Activated CD8-positive, alpha-beta memory T cell treated with anti-CD3 and anti-CD28 coated beads, Interleukin-2, amount 50 U/mL, for 4 hours (primary cell): ENCODE data around the gene DOK6.
A peak's percentile ranks its signal among the peaks of the same experiment; 100 is the strongest.

Experiments used
- DNase-seq: peaks from one replicate; pipeline ENCODE4 v3.0.0-alpha.2; 2020

DOK6 gene

DNA sequence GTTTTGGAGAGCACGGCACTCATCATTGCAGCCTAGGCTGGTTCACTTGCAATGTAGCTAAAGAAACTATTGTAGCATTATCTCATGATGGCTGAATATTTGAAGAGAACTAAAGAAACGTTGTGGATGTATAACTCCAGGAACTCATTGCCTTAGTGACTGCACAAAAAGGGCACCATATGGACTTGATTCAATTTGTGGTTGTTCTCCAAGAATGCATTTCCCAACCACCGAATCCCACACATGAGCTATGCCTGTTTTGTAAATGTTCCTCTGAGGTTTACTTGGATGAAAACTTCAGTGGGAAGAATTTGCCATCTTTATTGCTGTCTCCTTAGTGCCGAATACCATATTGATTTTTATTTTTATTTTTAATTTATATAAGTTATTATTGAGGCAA is 43.5 kb downstream of the DOK6 start:
- DNase-seq = no peak

DNA sequence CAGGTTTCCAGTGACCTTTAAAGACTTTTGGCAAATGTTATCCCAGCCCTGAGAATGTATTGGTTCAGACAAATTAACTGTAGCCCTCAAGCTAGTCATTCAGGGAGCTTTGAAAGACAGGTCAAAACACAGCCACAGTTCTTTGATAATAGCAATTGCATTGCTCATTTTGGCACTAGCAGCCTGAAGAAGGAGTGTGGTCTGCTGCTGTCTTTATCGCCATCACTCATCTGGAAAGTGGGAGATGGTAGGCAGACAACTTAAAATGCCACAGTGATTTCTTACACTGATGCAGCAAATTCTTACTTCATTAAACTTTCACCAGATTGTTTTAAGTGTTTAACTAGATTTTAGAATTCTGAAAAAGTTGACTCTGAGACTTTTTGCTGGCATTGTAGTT is 47.2 kb downstream of the DOK6 start:
- DNase-seq = no peak

DNA sequence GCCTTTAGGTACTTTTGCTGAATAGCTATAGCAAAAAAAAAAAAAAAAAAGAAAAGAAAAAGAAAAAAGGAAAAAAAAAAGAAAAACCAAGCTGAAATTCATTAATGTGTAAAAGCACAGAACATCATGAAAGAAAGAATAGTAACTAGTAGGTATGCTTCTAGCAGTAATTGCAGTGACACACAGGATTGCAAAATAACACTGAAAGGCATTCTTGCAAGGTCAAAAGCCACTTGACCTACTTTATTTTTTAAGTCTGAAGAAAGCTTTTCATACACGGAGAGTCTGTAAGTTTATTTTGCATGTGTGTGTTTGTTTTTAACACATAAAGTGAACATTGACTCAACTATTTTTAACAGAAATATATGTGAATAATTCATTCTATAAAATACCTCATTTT is 54.4 kb downstream of the DOK6 start:
- DNase-seq = no peak

DNA sequence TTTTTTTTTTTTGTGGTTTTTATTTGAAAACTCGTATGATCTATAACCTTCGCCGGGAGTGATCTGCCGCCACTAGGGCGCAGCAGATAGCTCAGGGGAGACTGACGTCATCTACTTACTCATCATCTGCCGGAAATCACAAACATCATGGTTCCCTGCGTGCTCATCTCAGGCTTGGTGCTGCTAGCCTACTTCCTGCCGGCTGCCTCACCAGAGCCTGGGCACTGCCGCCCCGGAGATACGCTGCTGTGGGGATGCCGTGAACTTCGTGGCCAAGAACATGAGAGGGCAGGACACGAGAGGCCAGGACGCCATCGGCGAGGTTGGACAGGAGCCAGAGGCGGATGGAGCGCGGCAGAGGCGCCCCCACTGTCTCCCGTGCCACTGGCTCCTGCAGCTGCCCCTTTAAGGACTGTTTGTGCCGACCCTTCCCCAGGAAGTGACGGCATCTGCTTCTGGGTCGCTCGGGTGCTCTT is 68.8 kb downstream of the DOK6 start:
- DNase-seq = peak; percentile 27

DNA sequence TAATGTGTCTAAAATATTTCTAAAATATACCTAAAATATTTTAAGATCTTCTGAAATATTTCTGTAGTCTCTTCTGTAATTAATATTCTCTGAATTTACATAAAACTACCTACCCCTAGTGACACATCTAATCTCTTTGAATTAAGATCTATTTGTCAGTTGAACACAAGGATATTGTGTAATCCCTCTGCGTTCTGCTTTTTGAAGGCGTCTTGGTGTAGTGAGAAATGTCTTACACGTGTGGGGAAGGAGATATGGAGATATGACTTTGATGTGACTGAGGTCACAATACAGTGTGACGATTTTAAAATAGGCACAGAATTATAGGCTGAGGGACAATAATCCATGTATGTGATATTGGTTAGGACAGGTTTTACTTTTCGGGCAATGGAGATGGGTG is 79.8 kb downstream of the DOK6 start:
- DNase-seq = no peak

DNA sequence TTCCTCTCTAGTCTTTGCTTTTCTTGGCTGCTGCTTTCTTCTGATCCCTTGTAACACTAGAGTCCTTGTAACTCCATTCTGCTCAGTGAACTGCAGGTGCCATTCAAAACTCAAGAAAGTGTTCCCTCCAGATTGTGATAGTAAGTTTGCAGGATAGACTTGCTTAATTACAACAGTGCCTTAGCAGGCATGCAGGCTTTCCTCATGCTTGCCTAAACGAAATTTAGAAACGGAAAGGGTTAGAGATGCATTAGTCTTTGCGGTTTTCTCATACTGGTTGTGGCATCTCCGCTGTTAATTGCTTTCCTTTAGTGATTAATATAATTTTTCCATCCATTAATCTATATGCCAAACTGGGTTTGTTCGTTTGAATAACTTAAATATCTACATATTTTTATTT is 82.9 kb downstream of the DOK6 start:
- DNase-seq = no peak

DNA sequence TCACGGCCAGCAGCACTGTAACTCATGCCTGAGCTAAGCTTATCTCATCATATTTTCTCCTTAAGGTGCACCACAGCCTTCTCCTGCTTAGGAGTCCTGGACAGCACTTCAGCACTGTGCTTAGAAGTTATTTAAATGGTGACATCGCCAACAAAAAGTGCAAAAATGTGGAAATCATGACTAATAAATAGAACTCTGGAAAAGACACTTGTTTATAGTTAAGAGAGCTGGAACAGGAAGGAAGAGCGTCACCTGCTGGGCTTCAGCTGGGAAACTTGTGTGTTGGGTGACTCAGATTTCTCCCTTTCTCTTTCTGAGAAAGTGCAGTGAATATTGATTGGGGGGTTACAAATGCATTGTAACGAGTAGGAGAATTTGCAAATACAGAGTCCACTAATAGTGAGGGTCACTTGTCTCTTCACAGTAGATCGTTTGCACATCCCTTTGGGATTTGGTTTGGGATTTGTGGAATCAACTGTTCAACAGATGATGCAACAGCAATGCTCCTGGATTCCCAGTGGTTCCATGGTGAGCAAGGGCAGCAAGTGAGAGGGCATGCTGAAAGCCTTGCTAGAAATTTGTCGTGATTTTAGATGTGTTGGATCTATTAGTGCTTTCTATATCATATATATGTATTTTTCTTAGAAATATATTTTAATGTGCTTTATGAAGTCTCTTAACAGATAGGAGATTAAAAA is 84.2 kb downstream of the DOK6 start:
- DNase-seq = no peak

DNA sequence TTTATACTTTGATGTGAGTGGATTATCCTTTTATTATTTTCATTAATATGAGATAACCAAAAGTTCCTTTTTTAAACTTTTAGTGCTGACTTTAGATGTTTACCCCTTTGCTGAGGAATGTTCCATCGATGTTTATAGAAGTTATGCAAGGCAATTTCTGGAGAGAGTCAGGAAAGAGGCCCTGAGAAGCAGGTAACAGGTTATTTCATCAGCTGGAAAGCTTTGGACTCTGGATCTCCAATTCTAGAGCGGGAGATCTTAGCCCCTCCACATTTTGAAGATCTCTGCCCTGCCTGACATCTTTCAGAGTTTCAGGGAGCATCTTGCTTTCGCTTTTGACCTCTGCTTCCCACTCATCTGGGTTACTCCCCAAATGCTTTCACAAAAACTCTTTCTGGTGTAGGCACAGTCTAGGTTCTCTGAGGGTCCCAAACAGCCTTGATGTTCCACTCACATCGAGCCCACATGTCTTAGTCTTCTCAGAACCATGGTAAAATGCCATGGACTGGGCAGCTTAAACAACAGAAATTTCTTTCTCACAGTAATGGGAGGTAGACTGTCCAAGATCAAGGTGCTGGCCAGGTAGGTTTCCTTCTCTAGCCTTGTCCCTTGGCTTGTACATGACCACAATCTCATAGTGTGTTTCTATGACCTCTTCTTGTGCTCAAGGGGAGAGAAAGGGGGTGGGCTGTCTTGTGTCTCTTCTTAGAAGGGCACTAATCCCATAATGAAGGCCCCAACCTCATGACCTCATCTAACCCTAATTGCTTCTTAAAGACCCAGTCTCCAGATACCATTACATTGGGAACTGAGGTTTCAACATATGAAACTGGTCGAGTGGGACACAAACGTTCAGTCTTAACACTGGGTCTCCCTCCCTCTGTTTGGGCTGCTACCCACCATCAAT is 87.1 kb downstream of the DOK6 start:
- DNase-seq = no peak

DNA sequence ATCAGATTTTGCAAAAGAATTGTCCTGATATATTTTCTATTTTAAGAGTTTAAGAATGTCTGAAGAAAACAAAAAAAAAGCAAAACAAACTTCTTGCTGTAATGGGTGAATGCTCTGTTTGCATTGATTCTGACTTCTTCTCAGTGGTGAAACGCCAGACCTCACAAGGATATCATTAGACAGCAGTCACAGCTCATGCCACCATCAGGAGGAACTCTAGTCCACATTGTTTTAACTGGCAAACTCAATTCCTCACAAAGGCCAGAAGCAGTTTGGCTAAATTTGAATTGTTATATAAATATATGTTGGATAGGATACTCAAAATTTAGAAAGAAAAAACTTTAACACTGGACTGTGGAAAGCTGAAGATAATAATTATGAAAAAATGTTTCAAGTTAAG is 89.4 kb downstream of the DOK6 start:
- no peak for DNase-seq

DNA sequence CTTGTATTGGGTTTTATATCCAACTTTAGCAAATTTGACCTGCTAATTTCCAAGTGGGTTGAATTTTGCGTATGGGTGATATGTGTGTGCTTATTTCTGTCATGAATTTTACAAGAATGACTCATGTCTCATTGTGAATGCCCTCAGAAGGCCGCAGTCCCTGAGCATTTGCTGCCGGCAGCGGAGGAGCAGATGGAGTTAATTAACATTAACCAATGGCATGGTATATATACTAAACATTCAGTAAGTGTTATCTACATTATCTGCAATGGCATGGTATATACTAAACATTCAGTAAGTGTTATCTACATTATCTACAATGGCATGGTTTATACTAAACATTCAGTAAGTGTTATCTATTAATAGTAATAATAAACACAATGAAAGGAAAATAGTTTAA is 90.1 kb downstream of the DOK6 start:
- DNase-seq = no peak

DNA sequence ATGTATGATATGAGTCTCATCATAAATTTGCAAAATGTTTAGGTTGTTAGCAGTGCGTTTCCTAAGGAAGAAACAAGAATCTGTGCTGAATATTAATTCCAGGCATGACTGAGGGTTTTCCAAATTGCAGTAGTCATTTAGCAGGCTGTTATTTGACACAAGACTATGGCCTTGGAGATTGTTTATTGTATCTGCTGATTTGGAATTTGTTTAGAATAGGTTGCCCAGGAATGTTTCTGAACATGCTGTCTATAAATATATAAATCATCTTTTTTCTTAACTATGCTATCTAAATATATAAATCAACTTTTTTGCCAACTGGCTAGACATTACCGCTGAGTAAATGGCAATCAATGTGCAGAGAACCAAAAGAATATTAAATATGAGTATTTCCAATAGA is 90.9 kb downstream of the DOK6 start:
- no peak for DNase-seq

DNA sequence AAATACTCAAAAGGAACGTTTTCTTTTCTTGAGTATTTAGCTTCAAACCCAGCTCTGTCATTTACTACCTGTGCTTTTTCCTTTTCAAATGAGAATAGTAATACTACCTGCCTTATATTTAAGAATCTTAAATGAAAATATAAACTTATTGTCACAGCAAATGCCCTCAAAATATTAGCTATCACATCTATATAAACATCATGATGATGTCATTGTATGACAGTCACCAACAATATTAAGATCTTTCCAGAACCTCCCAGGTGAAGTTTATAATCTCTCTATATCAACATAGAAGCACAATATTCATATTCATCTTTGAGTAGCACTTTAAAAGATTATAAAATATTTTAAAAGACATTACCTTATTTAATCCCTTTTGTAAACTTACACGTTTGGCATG is 92.2 kb downstream of the DOK6 start:
- DNase-seq = no peak

DNA sequence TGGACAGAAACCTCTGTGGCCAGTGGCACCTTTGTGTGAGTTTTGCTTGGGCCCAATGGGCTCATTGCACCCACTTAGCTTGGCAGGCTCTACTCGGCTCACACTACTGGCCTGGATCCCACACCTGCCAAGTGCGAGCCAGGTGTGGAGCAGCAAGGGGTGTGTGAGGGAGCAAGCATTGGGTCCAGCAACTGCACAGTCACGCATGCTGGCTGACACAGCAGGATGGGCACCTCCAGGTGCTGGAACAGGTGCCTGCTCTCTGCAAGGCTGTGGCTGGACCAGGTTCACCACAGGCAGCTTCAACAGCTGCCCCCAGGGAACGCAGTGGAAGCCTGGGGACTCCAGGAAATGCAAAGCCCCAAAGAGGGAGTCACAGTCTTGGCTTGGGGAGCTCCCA is 94.2 kb downstream of the DOK6 start:
- no peak for DNase-seq

DNA sequence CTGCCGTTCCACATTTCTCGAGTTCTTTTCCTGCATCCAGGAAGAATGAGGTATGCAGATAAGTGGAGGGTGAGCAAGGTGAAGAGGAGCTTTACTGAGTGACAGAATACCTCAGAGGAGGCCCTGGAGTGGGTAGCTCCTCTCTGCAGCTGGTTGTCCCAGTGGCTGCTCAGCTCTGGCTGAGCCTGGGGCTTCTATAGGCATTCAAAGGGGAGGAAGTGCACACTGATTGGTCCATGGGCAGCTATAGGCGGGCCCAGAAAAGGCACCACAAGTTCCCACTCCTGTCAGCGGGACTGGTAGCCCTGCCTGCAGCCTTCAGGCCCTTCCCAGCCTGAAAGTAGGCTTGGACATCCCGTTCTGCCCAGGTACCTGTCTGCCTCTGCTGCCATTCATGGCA is 94.7 kb downstream of the DOK6 start:
- no peak for DNase-seq

DNA sequence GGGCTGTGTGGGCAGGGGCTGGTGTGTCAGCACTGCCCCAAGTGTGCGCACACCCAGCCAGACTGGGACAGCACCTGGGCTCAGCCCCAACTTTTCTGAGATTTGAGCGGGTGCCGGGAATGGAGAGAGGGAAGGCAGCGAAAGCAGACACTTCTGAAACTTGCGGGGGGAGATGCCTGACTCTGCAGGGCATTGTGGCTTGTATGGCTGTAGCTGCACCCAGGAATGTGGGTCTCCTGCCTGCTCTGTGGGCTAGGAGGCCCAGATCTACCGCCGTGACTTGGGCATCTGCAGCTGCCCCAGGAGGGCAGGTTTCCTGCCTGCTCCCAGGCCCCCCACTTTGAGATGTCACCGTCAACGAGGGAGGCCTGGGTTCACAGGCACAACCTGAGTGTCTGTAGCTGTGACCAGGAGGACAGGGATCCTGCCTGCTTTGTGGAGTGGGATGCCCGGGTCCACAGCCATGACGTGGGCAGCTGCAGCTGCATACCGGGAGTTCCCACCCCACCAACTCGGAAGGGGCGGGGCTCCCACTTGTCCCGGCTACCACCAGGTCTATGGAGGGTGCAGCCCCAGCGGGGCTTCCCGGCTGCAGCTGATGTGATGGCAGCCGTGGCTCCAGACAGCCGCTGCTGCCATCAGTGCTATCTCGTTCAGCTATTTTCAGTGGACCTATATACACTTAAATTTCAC is 95.3 kb downstream of the DOK6 start:
- DNase-seq = no peak

DNA sequence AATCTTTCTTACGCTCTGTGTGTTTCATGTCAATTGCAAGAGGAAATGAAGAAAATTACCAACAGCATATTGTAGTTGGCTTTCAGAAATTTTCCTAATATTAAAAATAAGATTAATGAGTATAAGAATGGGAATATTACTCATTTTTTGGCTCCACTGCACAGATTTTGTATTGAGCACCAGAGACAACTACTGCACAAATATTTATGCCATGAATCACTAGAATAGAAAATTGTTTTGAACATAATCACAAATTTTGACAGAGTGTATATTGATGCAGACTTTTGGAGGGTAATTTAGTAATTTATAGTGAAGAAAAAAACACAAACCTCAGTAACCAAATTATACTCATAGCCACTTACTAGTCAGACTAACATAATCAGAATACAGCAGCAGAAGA is 118.3 kb downstream of the DOK6 start:
- DNase-seq = no peak

DNA sequence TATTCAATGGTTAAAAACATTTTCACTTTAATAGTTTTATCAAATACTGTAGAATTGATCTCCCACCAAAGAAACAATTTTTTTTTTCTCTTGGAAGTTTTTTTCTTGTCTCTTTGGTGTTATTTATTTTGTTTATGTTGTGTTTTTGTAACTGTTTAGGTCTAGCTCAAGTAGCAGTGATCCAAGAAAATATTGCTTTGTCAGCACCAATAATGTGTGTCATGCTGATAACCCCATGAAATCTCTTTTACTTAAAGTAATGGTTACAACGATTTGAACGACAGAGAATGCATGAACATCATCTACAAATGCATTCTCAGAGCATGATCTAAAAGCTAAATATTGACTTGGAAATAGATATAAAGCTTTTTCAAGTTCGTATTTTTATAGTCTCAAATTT is 122.9 kb downstream of the DOK6 start:
- no peak for DNase-seq

DNA sequence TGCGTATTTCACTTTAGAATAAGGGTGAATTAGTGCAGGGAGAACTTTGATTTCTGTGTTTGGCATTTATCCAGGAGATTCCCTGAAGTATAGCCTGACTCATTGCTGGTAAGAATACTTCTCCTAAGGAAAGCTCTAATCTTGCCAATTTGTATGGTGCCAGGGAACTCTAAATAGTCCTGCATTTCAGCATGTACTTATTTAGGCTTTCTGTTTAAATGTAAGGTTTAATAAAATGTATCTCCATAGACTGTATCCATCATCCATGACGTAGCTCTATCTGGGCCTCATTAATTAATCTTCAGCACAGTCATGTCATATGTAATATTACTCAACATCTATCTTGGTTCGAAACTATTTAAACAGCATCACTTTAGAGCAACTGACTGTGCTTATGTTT is 127.7 kb downstream of the DOK6 start:
- DNase-seq = no peak

DNA sequence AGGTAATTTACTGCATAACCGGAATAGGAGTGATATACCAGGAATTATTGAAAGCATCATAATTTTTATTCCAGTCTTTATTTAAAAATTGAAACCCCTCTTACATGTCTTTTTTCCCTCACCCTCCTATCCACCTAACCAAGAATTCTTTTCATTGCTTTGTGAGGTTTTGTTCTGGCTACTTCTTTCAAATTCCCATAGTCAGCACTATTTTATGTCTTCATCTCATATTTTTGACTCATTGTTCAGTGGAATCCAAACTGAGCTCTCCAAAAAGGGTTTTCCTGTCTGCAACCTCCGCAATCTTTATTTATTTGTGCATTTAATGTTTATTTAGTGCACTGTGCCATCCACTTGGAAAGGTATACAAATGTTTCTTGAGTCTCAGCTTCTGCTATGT is 128.5 kb downstream of the DOK6 start:
- no peak for DNase-seq

DNA sequence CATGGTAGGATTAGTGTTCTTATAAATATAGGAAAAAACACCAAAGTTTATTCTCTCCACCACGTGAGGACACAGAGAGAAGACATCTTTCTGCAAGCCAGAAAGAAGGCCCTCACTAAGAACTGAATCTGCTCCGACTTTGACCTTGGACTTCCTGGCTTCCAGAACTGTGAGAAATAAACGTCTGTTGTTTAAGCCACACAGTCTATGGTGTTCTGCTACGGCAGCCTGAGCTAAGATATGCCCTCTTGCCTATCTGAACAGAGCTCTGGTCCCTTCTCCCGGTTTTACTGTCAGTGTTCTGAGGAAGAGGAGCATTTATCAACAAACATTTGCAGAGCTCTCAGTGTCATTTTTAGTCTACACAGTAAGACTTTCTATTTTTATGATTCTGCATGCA is 131.3 kb downstream of the DOK6 start:
- no peak for DNase-seq

DNA sequence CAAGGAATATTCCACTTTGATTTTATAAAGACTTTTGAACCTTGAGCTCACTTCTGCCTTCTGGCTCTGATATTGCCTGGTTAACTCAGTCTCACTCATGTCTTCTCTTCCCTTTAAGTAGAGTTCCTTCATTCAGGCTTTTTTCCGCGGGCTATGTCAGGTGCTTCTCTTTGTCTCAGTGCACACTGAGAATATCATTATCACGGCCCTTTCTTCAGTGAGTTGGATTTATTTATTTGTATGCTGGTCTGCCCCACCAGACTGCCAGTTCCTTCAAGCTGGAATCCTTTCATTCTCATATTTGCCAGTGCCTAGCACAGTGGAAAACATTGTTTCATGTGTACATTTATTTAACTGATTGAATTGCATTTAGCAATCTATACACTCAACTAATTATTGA is 136.5 kb downstream of the DOK6 start:
- DNase-seq = no peak

DNA sequence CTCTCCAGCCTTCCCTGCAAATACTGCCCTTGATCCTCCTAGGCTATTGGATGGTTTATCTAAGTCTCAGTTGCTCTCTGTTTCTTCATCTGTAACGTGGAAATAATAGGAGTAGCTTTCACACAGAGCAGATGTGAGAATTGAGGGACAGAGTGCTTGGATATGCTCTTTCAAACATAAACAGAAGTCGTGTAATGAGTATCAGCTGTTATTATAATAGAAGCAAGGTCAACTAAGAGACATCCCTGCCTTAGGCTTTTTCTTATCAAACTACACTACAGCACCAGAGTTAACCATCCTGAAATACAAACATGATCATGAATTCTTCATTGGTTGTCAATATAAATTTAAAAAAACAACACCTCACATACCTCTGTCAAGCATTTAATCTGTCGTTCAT is 138.2 kb downstream of the DOK6 start:
- DNase-seq = no peak

DNA sequence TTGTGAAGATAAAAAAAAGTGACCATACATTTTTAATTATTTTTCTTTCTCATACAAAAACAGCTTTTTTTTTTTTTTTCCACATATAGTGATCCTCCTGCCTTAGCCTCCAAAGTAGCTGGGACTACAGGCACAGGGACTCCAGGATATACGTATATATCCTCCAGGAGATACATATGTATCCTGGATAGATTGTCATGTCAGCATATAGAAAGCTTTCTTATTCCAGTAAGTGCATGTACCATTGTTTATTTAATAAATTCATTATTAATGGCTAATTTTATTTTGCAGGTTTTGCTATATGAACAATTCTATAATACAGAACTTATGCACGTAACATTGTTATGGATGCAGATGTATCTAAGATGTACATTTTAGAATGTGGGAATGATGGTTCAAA is 138.7 kb downstream of the DOK6 start:
- DNase-seq = no peak

DNA sequence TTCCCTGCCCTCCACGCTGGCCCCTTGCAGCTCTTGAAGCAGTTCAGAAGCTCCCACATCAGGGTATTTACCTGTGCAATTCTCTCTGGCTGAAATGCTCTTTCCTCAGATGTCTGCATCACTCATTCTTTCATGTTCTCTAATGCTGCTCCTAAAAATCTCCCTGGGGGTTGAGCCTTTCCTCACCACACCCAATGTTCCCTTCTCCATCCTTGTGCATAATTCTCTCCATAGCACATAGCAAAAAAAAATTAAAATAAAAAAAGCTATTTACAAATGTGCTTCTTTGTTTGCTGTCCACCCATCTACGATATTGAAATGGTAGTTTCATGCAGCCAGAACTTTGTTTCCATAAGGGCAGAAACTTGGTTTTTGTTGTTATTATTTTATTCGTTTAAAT is 155.5 kb downstream of the DOK6 start:
- no peak for DNase-seq
